Measurements from ENCODE around the gene TDRD10. TPM values are rescaled to one million over a fixed set of nuclear protein-coding genes. Genes with fewer than 3 reads are reported as not detected.

The TDRD10 gene
- total RNA-seq, 3 donors from 2014 or later (not counting 1 experiment from before 2014, with no cell fraction given): 0.38 TPM; not detected in 2

- H3K4me1 ChIP-seq (ENCODE audit: control insufficient read depth, insufficient read depth, low read length): no peaks in the 10 kb centered on the region
- DNase-seq (no peak), ATAC-seq (no peak)
- intact Hi-C loops (cut with micrococcal nuclease): no loop called here
- no peaks in the 10 kb centered on the region for H3K36me3 ChIP-seq (ENCODE audit: control insufficient read depth, insufficient read depth, low read length)
- Mint-ChIP-seq H3K36me3 (no peaks in the 10 kb centered on the region), H3K4me3 (no peak overlapping the region), H3K27ac (no peak overlapping the region), H3K27me3 (ENCODE audit: low read depth in 2 of 2) (peaks cover 20 to 23% of the 10 kb centered on the region in 2 donors), H3K4me1 (no peaks in the 10 kb centered on the region), H3K9me3 (no peaks in the 10 kb centered on the region)
- H3K27me3 ChIP-seq (ENCODE audit: control insufficient read depth, insufficient read depth, low read length): no peaks in the 10 kb centered on the region
- no peak for TF ChIP-seq CTCF (IDR thresholded peaks at IDR 0.05)
- no peak overlapping the region for H3K4me3 ChIP-seq (ENCODE audit: low read length)
- no peak overlapping the region for H3K27ac ChIP-seq (ENCODE audit: low read length)
- H3K9me3 ChIP-seq (ENCODE audit: control insufficient read depth, insufficient read depth, low read length): no peaks in the 10 kb centered on the region
- WGBS (ENCODE audit: insufficient coverage): 80% methylated on average over 7 of the region's 7 CpGs
These were observed 34.6 kb downstream of the TDRD10 start for GRCh38 chr1:154536570-154536969.

- no peak for DNase-seq
- WGBS (ENCODE audit: insufficient coverage): 91% methylated on average over 8 of the region's 9 CpGs
- no peak overlapping the region for H3K4me3 Mint-ChIP-seq
- Histone ChIP-seq H3K36me3 (ENCODE audit: control insufficient read depth, insufficient read depth, low read length) (no peaks in the 10 kb centered on the region), H3K27ac (ENCODE audit: low read length) (no peak overlapping the region), H3K4me1 (ENCODE audit: control insufficient read depth, insufficient read depth, low read length) (no peaks in the 10 kb centered on the region), H3K4me3 (ENCODE audit: low read length) (no peak overlapping the region), H3K27me3 (ENCODE audit: control insufficient read depth, insufficient read depth, low read length) (no peaks in the 10 kb centered on the region), H3K9me3 (ENCODE audit: control insufficient read depth, insufficient read depth, low read length) (no peaks in the 10 kb centered on the region)
- intact Hi-C loops (cut with micrococcal nuclease): no loop called here
- no peaks in the 10 kb centered on the region for H3K4me1 Mint-ChIP-seq
- TF ChIP-seq CTCF (IDR thresholded peaks at IDR 0.05): no peak
- no peak overlapping the region for H3K27ac Mint-ChIP-seq
- no peaks in the 10 kb centered on the region for H3K36me3 Mint-ChIP-seq
- H3K9me3 Mint-ChIP-seq: no peaks in the 10 kb centered on the region
- H3K27me3 Mint-ChIP-seq (ENCODE audit: low read depth in 2 of 2): peaks cover 12 to 20% of the 10 kb centered on the region in 2 donors
- no peak for ATAC-seq
These were observed 37.8 kb downstream of the TDRD10 start for GRCh38 chr1:154539486-154540483.

GRCh38 chr1:154541231-154541630, 39.2 kb downstream of the TDRD10 start:
- Histone ChIP-seq H3K4me3 (ENCODE audit: low read length) (no peak overlapping the region), H3K9me3 (ENCODE audit: control insufficient read depth, insufficient read depth, low read length) (no peaks in the 10 kb centered on the region), H3K4me1 (ENCODE audit: control insufficient read depth, insufficient read depth, low read length) (no peaks in the 10 kb centered on the region), H3K27ac (ENCODE audit: low read length) (no peak overlapping the region), H3K36me3 (ENCODE audit: control insufficient read depth, insufficient read depth, low read length) (no peaks in the 10 kb centered on the region), H3K27me3 (ENCODE audit: control insufficient read depth, insufficient read depth, low read length) (no peaks in the 10 kb centered on the region)
- no peak for ATAC-seq
- Mint-ChIP-seq H3K36me3 (no peaks in the 10 kb centered on the region), H3K27ac (no peak overlapping the region), H3K4me1 (no peaks in the 10 kb centered on the region), H3K9me3 (no peaks in the 10 kb centered on the region), H3K4me3 (no peak overlapping the region), H3K27me3 (ENCODE audit: low read depth in 2 of 2) (peaks cover 0 to 15% of the 10 kb centered on the region in 2 donors)
- no peak for DNase-seq
- 71% methylated on average over 6 of the region's 6 CpGs for WGBS (ENCODE audit: insufficient coverage)
- intact Hi-C loops (cut with micrococcal nuclease): no loop called here
- no peak for TF ChIP-seq CTCF (IDR thresholded peaks at IDR 0.05)
